Mammary epithelial cell (primary cell): Measurements from ENCODE around the gene PCCB.
"Not testable (repeated sequence)": the region's sequence is repeated elsewhere in the genome, so short reads cannot be mapped to it uniquely, and the experiment has no call there.

Source experiments
- EZH2 ChIP-seq: IDR thresholded peaks from 2 replicates; pipeline ENCODE4 v1.6.1; 2012; ENCODE audit warnings: low read length, inconsistent platforms, borderline replicate concordance
- TF ChIP-seq, protein P1 (sequence below), 2 donors: IDR thresholded peaks in 1 of 2; conservative IDR thresholded peaks in 1 of 2; 2 replicates each; pipeline ENCODE4 v1.5.1; 2011 to 2012; ENCODE audit warnings: inconsistent platforms in 2 of 2, low read length in 2 of 2, mild to moderate bottlenecking in 2 of 2, control low read depth in 1 of 2, low read depth in 1 of 2; ENCODE audit not compliant: insufficient read depth in 1 of 2; ENCODE audit errors: extremely low read depth in 1 of 2

DNA sequence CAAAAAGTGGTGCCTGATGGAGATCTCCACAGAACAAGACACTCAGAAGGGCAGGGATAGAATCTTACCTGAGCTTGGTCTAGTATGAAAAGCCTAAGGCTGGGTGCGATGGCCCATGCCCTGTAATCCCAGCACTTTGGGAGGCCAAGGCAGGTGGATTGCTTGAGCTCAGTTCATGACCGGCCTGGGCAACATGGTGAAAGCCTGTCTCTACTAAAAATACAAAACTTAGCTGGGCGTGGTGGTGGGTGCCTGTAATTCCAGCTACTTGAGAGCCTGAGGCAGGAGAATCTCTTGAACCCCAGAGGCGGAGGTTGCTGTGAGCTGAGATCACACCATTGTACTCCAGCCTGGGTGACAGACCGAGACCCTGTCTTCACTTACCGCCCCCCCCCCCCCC, 84.6 kb downstream of the PCCB start:
- TF ChIP-seq, protein P1, sequence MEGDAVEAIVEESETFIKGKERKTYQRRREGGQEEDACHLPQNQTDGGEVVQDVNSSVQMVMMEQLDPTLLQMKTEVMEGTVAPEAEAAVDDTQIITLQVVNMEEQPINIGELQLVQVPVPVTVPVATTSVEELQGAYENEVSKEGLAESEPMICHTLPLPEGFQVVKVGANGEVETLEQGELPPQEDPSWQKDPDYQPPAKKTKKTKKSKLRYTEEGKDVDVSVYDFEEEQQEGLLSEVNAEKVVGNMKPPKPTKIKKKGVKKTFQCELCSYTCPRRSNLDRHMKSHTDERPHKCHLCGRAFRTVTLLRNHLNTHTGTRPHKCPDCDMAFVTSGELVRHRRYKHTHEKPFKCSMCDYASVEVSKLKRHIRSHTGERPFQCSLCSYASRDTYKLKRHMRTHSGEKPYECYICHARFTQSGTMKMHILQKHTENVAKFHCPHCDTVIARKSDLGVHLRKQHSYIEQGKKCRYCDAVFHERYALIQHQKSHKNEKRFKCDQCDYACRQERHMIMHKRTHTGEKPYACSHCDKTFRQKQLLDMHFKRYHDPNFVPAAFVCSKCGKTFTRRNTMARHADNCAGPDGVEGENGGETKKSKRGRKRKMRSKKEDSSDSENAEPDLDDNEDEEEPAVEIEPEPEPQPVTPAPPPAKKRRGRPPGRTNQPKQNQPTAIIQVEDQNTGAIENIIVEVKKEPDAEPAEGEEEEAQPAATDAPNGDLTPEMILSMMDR (conservative IDR thresholded peaks at IDR 0.05 in 1 of 2, IDR thresholded peaks at IDR 0.05 in 1 of 2; ENCODE audit: extremely low read depth in 1 of 2, insufficient read depth in 1 of 2, low read depth in 1 of 2, low read length in 2 of 2) = not testable (repeated sequence)
- not testable (repeated sequence) for TF ChIP-seq EZH2
